ENCODE measurements around the gene DDX5. TPM values are rescaled to one million over a fixed set of nuclear protein-coding genes. Genes with fewer than 3 reads are reported as not detected.

The DDX5 gene
- total and polyA plus RNA-seq, 2 of the 13 experiments (the other 11 are each of a cell fraction or from before 2014, with no cell fraction given): 503 to 684 TPM

DNA sequence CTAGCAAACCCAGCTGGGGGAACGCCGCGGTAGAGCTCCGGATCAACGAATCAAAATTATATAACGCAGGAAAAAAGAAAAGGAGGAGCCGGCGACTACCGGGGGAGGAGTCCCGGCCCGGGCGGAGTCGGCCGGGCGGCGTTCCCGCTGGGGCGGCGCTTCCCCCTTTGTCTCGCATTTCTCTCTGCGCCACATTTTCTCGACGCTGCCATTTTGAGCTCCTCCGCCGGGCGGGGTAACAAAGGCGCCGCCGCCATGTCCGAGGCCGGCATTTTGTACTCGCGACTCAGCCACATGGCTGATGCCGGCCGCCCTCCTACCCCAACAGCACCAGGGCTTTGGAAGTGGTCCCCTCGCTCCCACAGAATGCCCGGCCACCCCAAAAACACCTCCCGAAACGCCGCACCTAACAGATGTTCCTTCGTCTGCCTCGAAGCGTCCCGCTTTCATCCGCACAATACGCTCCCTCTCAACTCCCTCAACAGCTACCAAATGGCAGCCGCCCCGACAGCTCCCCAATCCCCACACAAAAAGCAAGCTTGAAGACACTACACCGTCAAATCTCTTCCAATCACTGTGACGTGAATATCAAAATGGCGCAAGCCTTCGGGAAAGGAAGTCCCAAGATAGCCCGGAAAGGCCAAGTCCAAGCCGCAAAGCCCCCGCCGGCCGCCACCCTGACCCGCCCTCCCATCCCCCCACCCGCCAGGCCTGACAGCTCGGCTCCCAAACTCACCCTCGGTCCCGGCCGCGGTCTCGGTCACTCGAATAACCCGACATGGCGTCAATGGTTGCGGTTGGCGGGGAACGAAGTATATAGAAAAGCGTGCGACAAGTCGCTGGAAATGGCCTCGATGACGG, 519 bp downstream of the DDX5 start (continued):
- TF ChIP-seq JDP2 (CRISPR knock-in tag; IDR thresholded peaks at IDR 0.05; ENCODE audit: borderline replicate concordance): no peak; the same call in 1 of the 2 replicates
- TF ChIP-seq ZNF510 (CRISPR knock-in tag; IDR thresholded peaks at IDR 0.05; ENCODE audit: low read depth): no peak
- TF ChIP-seq FOSL1 (CRISPR knock-in tag; IDR thresholded peaks at IDR 0.05; ENCODE audit: borderline replicate concordance): no peak
- TF ChIP-seq CHD2 (IDR thresholded peaks at IDR 0.05; ENCODE audit: low read depth, low read length): no peak; the same call in 1 of the 2 replicates
- TF ChIP-seq ZNF124 (CRISPR knock-in tag; IDR thresholded peaks at IDR 0.05): no peak
- TF ChIP-seq DNMT3B (CRISPR knock-in tag; conservative IDR thresholded peaks at IDR 0.05): 0 out of 2 replicates have a peak, but pooled peaks have one; percentile 68
- TF ChIP-seq HNRNPL (IDR thresholded peaks at IDR 0.05; ENCODE audit: low read depth, low read length): peak; percentile 75
- no peak for TF ChIP-seq ZNF350 (CRISPR knock-in tag; IDR thresholded peaks at IDR 0.05; ENCODE audit: borderline replicate concordance, low read depth)
- TF ChIP-seq, protein P1, sequence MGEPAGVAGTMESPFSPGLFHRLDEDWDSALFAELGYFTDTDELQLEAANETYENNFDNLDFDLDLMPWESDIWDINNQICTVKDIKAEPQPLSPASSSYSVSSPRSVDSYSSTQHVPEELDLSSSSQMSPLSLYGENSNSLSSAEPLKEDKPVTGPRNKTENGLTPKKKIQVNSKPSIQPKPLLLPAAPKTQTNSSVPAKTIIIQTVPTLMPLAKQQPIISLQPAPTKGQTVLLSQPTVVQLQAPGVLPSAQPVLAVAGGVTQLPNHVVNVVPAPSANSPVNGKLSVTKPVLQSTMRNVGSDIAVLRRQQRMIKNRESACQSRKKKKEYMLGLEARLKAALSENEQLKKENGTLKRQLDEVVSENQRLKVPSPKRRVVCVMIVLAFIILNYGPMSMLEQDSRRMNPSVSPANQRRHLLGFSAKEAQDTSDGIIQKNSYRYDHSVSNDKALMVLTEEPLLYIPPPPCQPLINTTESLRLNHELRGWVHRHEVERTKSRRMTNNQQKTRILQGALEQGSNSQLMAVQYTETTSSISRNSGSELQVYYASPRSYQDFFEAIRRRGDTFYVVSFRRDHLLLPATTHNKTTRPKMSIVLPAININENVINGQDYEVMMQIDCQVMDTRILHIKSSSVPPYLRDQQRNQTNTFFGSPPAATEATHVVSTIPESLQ (CRISPR knock-in tag; conservative IDR thresholded peaks at IDR 0.05): no peak
- no peak for TF ChIP-seq PAX8 (CRISPR knock-in tag; IDR thresholded peaks at IDR 0.05; ENCODE audit: borderline replicate concordance)
- no peak for TF ChIP-seq NFKBIZ (CRISPR knock-in tag; IDR thresholded peaks at IDR 0.05)
- no peak for TF ChIP-seq ZNF3 (CRISPR knock-in tag; IDR thresholded peaks at IDR 0.05)
- TF ChIP-seq, protein P2, sequence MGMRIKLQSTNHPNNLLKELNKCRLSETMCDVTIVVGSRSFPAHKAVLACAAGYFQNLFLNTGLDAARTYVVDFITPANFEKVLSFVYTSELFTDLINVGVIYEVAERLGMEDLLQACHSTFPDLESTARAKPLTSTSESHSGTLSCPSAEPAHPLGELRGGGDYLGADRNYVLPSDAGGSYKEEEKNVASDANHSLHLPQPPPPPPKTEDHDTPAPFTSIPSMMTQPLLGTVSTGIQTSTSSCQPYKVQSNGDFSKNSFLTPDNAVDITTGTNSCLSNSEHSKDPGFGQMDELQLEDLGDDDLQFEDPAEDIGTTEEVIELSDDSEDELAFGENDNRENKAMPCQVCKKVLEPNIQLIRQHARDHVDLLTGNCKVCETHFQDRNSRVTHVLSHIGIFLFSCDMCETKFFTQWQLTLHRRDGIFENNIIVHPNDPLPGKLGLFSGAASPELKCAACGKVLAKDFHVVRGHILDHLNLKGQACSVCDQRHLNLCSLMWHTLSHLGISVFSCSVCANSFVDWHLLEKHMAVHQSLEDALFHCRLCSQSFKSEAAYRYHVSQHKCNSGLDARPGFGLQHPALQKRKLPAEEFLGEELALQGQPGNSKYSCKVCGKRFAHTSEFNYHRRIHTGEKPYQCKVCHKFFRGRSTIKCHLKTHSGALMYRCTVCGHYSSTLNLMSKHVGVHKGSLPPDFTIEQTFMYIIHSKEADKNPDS (CRISPR knock-in tag; IDR thresholded peaks at IDR 0.05): no peak
- TF ChIP-seq NR1H2 (CRISPR knock-in tag; IDR thresholded peaks at IDR 0.05; ENCODE audit: borderline replicate concordance, low read depth): 0 out of 2 replicates have a peak, but pooled peaks have one; percentile 45
- TF ChIP-seq TP53 (CRISPR knock-in tag; conservative IDR thresholded peaks at IDR 0.05): no peak
- 0 out of 2 replicates have a peak, but pooled peaks have one; percentile 26 for TF ChIP-seq ZNF354B (CRISPR knock-in tag; IDR thresholded peaks at IDR 0.05)
- TF ChIP-seq GATAD2A (CRISPR knock-in tag; IDR thresholded peaks at IDR 0.05): peak; percentile 46; the same call in 1 of the 2 replicates
- TF ChIP-seq ZNF292 (CRISPR knock-in tag; IDR thresholded peaks at IDR 0.05; ENCODE audit: borderline replicate concordance, low read depth): no peak
- TF ChIP-seq SMAD1 (CRISPR knock-in tag; IDR thresholded peaks at IDR 0.05; ENCODE audit: borderline replicate concordance, low read depth): no peak
- TF ChIP-seq, protein P3, sequence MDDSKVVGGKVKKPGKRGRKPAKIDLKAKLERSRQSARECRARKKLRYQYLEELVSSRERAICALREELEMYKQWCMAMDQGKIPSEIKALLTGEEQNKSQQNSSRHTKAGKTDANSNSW (CRISPR knock-in tag; IDR thresholded peaks at IDR 0.05; ENCODE audit: borderline replicate concordance): peak; percentile 100
- TF ChIP-seq ZSCAN31 (CRISPR knock-in tag; IDR thresholded peaks at IDR 0.05; ENCODE audit: low read depth): peak; percentile 85; the same call in 1 of the 2 replicates
- no peak for TF ChIP-seq ZNF672 (CRISPR knock-in tag; IDR thresholded peaks at IDR 0.05)
- TF ChIP-seq ESRRA (CRISPR knock-in tag; IDR thresholded peaks at IDR 0.05; ENCODE audit: low read depth): no peak
- TF ChIP-seq KDM4B (CRISPR knock-in tag; IDR thresholded peaks at IDR 0.05): 0 out of 2 replicates have a peak, but pooled peaks have one; percentile 67
- TF ChIP-seq, protein P4, sequence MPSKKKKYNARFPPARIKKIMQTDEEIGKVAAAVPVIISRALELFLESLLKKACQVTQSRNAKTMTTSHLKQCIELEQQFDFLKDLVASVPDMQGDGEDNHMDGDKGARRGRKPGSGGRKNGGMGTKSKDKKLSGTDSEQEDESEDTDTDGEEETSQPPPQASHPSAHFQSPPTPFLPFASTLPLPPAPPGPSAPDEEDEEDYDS (CRISPR knock-in tag; IDR thresholded peaks at IDR 0.05): no peak
- TF ChIP-seq NFATC3 (CRISPR knock-in tag; IDR thresholded peaks at IDR 0.05): 0 out of 2 replicates have a peak, but pooled peaks have one; percentile 46
- no peak for TF ChIP-seq CBX5 (CRISPR knock-in tag; IDR thresholded peaks at IDR 0.05; ENCODE audit: borderline replicate concordance)

Data from HepG2 (cell line).